GM19372 (cell line): ENCODE measurements around the gene RAB13.

Experiments used
- ATAC-seq: cut with Tn5 transposase; IDR thresholded peaks from one replicate; pipeline ENCODE4 v1.9.1; 2021; ENCODE audit warnings: mild to moderate bottlenecking, low read depth, moderate library complexity; ENCODE audit not compliant: unreplicated experiment

The RAB13 gene

DNA sequence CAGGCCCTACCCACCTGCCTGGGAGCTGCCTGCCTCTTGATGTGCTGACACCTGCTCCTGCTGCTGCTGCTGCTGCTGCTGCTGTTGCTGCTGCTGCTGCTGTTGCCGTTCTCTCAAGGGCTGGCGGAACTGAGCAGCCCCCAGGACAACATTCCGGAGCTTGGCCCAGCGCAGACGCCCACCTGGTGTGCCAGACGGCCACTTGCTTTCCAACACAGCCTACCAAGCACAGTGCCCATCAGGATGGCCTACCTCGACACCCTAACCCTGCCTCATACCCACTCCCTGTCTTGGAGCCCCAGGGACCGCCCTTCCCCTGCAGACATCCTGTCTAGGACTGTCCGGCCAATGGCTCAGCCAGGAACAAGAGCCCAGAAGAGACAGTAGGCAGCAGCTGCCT lies 51.4 kb downstream of the RAB13 start:
- no peak for ATAC-seq

DNA sequence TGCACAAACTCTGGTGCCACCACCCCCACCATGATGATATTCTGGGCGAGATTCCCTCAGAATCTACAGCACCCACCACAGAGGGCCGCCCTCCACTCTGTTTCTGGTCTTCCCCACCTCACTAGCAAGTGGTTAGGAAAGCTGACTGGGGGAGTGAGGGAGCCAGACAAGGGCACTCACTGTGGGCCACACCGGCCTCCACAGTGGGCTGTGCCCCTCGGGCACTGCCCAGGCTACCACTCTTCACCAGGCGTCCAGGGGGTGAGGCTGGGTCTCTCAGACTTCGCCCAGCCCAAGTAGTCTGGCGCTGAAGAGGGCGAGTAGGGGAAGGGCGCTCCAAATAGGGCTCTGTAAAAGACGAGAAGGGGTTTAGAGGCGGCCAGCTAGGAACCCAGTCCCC lies 52.2 kb downstream of the RAB13 start:
- no peak for ATAC-seq

DNA sequence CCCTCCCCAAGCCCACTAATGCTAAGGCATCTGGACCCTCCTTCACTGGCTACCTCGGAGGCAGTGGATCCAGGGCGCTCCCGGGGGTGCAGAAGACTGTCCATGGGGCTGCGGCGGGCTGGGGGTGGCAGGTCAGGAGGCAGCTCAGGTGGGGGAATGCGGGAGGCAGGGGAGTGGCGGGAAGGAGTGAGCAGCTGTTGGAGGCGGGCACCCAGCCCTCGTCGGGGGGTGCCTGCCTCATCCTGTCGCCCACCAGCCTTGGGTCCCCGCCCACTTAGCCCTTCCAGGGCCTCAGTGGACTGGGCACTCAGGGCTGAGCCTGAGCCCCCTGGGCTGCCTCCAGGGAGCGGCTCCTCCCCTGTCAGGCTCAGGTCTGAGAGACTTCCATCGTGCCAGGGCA lies 52.7 kb downstream of the RAB13 start:
- no peak for ATAC-seq

DNA sequence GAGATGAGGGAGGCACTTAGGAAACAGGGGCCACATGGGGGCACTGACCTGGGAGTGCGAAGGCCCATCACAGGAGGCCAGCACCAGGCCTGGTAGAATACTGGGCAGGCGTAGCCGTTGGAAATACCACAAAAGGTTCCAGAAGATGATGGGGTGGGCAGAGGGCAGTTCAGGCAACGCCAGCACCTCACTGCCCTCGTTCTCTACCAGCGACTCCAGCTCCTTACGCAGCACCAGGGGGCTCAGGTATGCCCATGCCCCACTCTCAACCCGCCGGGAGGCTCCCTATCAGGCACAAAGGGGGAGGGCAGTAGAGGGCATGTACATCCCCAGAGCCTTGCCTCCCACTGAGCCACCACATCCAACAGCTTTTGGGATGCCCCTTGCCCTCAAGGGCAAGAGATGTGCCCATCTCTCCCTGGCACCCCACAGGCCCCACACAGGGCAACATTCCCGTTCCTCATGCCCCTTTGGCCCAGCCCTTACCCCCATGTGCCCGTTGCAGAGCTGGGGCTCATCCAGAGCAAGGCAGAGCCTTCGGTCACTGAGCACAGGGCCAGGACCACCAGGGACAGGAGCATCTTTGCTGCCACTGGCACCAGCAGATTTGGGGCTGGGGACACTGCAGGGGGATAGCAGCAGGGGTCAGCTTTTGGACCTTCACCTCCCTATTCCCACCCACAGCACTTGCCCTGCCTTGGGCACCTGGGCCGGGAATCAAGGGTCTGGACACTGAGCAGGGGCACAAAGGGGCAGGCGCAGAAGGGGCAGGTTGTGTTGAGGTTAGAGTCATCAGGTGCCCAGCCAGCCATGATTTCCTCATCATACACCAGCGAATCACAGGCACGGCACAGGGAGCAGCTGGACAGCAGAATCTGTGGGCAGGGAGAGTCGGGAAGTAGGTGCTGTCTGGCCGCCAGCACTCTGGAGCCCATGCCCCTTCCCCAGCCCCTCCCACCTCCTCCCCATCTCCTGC lies 53.7 kb downstream of the RAB13 start:
- no peak for ATAC-seq
